Kidney (tissue), 14 donors: ENCODE measurements around the gene COL15A1. TPM values are rescaled to one million over a fixed set of nuclear protein-coding genes. Genes with fewer than 3 reads are reported as not detected.

Experiments
- DNase-seq, 5 donors: peaks; one replicate each; pipeline ENCODE4 v3.0.0-alpha.2; 2013 to 2020
- FAIRE-seq: peaks from 2 replicates; lab custom pipeline; 2012; peaks lifted over from hg19 to GRCh38; lab: Jason Lieb, UNC
- H3K27ac ChIP-seq, 2 donors: one replicate each; pipeline ENCODE4 v1.7.0; 2013; ENCODE audit warnings: low read depth in 2 of 2, low read length in 2 of 2, inconsistent platforms in 1 of 2
- H3K27me3 ChIP-seq: one replicate; pipeline ENCODE4 v1.7.1; 2013; ENCODE audit warnings: low read length, inconsistent platforms; ENCODE audit not compliant: control insufficient read depth, insufficient read depth
- H3K36me3 ChIP-seq, 3 donors: one replicate each; pipeline versions ENCODE4 v1.7.0 to v1.7.1; 2013; ENCODE audit warnings: low read length in 3 of 3, control low read depth in 1 of 3, inconsistent platforms in 1 of 3; ENCODE audit not compliant: insufficient read depth in 3 of 3, control insufficient read depth in 2 of 3
- H3K4me1 ChIP-seq, 3 donors: one replicate each; pipeline versions ENCODE4 v1.7.0 to v1.7.1; 2013; ENCODE audit warnings: low read length in 3 of 3, inconsistent platforms in 1 of 3, low read depth in 1 of 3; ENCODE audit not compliant: control insufficient read depth in 2 of 3, insufficient read depth in 2 of 3
- H3K4me3 ChIP-seq, 3 donors: one replicate each; pipeline versions ENCODE4 v1.7.0 to v1.8.1; 2013; ENCODE audit warnings: low read length in 3 of 3, control low read depth in 1 of 3, inconsistent platforms in 1 of 3
- H3K9ac ChIP-seq, 3 donors: one replicate each; pipeline versions ENCODE4 v1.7.0 to v1.7.1; 2013; ENCODE audit warnings: low read length in 3 of 3, control low read depth in 1 of 3, inconsistent platforms in 1 of 3
- H3K9me3 ChIP-seq, 3 donors: one replicate each; pipeline versions ENCODE4 v1.7.0 to v1.7.1; 2013; ENCODE audit warnings: low read length in 3 of 3, control low read depth in 1 of 3, inconsistent platforms in 1 of 3; ENCODE audit not compliant: control insufficient read depth in 2 of 3, insufficient read depth in 1 of 3
- intact Hi-C: fragments of 100-400 bp; cut with DNase I; formaldehyde crosslinking; loops from one replicate; pipeline ENCODE4 v1.11.1; 2022
- polyA plus RNA-seq: library from polyadenylated mRNA; stranded (reverse); fragments of 350-450 nt; fragmentation: Illumina TruSeq; extraction: RNeasy Lipid Tissue Mini Kit (QIAGEN cat#74804); gene quantifications from one replicate; pipeline ENCODE4 v1.2.3, GENCODE V29; 2014; ENCODE audit warnings: low read depth, low replicate concordance; ENCODE audit not compliant: insufficient read depth
- total RNA-seq: library from RNA; stranded (reverse); fragmentation: NEBNext Ultra II Directional; extraction: Animal tissue kit (Norgen Biotek cat#: 25700); gene quantifications from one replicate; pipeline ENCODE4 v1.2.1, GENCODE V29; 2021
- TF ChIP-seq, protein P1 (sequence below): IDR thresholded peaks from 3 replicates; pipeline ENCODE4 v1.5.1; 2012; ENCODE audit warnings: mild to moderate bottlenecking, moderate library complexity, borderline replicate concordance; ENCODE audit not compliant: insufficient read depth; ENCODE audit errors: extremely low read depth
- donor health status: control.
- donor health status: control.
- donor health status: control.
- donor health status: control.
- donor health status: control.
- donor health status: DM: yes; HTN: yes; CAD: no.
- donor health status: Normal renal cell carcinoma (clear cell type).

The COL15A1 gene
- total and polyA plus RNA-seq, 2 donors from 2014 or later = 4.7 to 42.0 TPM

DNA sequence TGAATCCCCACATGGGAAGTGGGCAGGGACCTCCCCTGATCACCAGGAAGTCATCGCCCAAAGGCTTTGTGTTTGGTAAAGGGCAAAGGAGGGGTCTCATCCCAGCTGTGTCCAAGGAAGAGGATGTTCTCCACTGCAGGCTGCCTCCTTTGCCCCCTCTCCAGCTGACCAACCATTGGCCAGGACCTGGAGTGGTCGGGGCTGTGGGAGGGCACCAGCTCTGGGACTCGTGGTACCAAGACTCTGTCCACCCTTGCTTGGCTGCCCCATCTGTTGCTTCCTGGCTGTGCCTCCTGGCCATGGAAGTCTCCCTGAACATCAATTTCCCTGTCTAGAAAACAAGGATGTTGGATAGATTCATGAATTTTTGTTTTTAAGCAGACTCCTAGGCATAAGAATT lies 34.1 kb downstream of the COL15A1 start:
- TF ChIP-seq, protein P1, sequence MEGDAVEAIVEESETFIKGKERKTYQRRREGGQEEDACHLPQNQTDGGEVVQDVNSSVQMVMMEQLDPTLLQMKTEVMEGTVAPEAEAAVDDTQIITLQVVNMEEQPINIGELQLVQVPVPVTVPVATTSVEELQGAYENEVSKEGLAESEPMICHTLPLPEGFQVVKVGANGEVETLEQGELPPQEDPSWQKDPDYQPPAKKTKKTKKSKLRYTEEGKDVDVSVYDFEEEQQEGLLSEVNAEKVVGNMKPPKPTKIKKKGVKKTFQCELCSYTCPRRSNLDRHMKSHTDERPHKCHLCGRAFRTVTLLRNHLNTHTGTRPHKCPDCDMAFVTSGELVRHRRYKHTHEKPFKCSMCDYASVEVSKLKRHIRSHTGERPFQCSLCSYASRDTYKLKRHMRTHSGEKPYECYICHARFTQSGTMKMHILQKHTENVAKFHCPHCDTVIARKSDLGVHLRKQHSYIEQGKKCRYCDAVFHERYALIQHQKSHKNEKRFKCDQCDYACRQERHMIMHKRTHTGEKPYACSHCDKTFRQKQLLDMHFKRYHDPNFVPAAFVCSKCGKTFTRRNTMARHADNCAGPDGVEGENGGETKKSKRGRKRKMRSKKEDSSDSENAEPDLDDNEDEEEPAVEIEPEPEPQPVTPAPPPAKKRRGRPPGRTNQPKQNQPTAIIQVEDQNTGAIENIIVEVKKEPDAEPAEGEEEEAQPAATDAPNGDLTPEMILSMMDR = no peak
- Histone ChIP-seq H3K27ac (no peak overlapping the region), H3K9ac (no peak overlapping the region), H3K36me3 (no peaks in the 10 kb centered on the region), H3K27me3 (no peaks in the 10 kb centered on the region), H3K4me3 (no peak overlapping the region), H3K4me1 (peaks cover 0 to 5% (median 0%) of the 10 kb centered on the region in 3 donors), H3K9me3 (no peaks in the 10 kb centered on the region)
- FAIRE-seq (no peak), DNase-seq (no peak)
- intact Hi-C loops = no loop called here

DNA sequence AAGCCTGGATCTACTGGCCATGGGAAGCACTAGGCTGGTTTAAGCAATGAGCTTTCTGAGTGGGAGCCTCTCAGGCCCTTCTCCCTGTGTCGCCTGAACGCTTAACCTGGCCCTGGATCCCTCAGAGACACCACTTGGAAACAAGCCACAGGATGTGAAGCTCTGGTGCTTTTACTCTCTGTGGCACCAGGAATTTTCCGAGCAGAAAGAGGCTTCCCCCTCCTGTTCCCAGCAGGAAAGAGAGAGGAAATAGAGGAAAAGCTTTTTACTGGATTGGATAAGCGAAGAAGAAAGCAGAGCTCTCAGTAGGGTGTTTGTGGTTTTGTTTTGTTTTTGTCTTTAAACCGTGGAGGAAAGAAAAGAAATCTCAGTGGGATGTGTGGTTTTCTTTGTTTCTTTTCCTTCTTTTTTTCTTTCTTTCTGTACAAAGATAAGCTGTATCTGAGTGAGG lies 34.5 kb downstream of the COL15A1 start:
- TF ChIP-seq, protein P1 = no peak
- H3K27me3 ChIP-seq = no peaks in the 10 kb centered on the region
- FAIRE-seq (no peak), DNase-seq (no peak)
- no peak overlapping the region for H3K27ac ChIP-seq
- no peaks in the 10 kb centered on the region for H3K9me3 ChIP-seq
- no peak overlapping the region for H3K9ac ChIP-seq
- no peaks in the 10 kb centered on the region for H3K36me3 ChIP-seq
- H3K4me1 ChIP-seq = peaks cover 0 to 5% (median 0%) of the 10 kb centered on the region in 3 donors
- intact Hi-C loops = no loop called here
- no peak overlapping the region for H3K4me3 ChIP-seq

DNA sequence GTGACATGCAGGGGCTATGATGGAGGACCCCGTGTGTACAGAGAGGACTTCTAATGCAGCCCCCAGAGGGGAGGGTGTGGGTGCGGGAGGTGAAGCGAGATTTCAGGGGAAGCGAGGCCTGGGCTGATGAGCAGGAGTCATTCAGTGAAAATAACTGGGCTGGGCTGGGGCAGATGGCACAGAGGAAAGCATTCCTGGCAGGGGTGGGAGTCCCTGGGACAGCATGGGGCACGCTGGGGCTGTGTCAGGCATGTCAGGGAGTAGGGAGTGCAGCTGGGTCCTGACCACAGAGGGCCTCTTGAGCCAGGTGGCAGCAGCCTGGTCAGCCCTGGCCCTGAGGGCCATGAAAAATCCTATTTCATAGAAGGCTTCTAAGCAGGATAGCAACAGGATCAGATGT lies 36.6 kb downstream of the COL15A1 start:
- H3K4me3 ChIP-seq = no peak overlapping the region
- H3K27ac ChIP-seq = no peak overlapping the region
- H3K9me3 ChIP-seq = no peaks in the 10 kb centered on the region
- intact Hi-C loops = no loop called here
- H3K4me1 ChIP-seq = peaks cover 0 to under 1% (median 0%) of the 10 kb centered on the region in 3 donors
- TF ChIP-seq, protein P1 = no peak
- no peaks in the 10 kb centered on the region for H3K27me3 ChIP-seq
- H3K9ac ChIP-seq = no peak overlapping the region
- no peaks in the 10 kb centered on the region for H3K36me3 ChIP-seq
- FAIRE-seq (no peak), DNase-seq (no peak)
